ENCODE results near the gene ITGA2. TPM values are rescaled to one million over a fixed set of nuclear protein-coding genes. Genes with fewer than 3 reads are reported as not detected.
"Not testable (repeated sequence)": the region's sequence is repeated elsewhere in the genome, so short reads cannot be mapped to it uniquely, and the experiment has no call there.

Gene ITGA2
- total RNA-seq, 4 donors from 2014 or later = 5.0 to 22.5 (median 17.4) TPM

DNA sequence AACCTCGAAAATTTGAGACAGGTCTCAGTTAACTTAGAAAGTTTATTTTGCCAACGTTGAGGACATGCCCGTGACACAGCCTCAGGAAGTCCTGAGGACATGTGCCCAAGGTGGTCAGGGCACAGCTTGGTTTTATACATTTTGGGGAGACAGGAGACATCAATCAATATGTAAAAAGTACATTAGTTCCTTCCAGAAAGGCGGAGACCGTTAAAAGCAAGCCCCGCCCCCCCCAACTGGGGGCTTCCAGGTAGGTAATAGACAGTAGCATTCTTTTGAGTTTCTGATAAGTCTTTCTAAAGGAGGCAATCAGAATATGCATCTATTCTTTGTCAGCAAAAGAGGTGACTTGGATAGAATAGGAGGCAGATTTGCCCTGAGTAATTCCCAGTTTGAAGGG lies 121.0 kb downstream of the ITGA2 start:
- Histone ChIP-seq H3K27ac (peak overlapping the region; percentile 73 to 87 (median 76)), H3K4me3 (peak overlapping the region; percentile 59 to 76 (median 73)), H3K4me1 (peaks cover 0 to 28% (median 0%) of the 10 kb centered on the region in 4 donors), H3K27me3 (no peaks in the 10 kb centered on the region), H3K9me3 (no peaks in the 10 kb centered on the region), H3K36me3 (no peaks in the 10 kb centered on the region)
- TF ChIP-seq, protein P1, sequence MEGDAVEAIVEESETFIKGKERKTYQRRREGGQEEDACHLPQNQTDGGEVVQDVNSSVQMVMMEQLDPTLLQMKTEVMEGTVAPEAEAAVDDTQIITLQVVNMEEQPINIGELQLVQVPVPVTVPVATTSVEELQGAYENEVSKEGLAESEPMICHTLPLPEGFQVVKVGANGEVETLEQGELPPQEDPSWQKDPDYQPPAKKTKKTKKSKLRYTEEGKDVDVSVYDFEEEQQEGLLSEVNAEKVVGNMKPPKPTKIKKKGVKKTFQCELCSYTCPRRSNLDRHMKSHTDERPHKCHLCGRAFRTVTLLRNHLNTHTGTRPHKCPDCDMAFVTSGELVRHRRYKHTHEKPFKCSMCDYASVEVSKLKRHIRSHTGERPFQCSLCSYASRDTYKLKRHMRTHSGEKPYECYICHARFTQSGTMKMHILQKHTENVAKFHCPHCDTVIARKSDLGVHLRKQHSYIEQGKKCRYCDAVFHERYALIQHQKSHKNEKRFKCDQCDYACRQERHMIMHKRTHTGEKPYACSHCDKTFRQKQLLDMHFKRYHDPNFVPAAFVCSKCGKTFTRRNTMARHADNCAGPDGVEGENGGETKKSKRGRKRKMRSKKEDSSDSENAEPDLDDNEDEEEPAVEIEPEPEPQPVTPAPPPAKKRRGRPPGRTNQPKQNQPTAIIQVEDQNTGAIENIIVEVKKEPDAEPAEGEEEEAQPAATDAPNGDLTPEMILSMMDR (IDR thresholded peaks at IDR 0.05) = no peak
- TF ChIP-seq POLR2A (IDR thresholded peaks at IDR 0.05) = no peak
- DNase-seq = no peak

DNA sequence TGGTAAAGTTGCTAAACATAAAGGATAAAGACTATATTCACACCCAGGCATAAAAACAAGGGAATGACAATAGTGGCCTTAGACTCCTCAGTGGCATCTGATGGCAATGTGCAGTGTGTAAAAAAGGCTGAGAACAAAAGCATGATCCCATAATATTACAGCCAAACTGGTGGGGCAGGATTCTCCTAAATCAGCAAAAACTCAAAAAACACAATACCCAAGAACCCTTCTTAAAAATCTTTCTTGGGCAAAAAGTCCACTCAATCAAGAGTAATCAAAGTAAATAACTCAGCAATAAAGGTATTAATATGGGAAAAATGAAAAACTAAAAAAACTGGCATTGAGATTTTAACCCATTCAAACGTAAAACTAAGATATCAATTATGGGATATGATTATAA lies 122.0 kb downstream of the ITGA2 start:
- no peaks in the 10 kb centered on the region for H3K36me3 ChIP-seq
- DNase-seq = no peak
- no peaks in the 10 kb centered on the region for H3K27me3 ChIP-seq
- peaks cover 0 to 28% (median 0%) of the 10 kb centered on the region in 4 donors for H3K4me1 ChIP-seq
- TF ChIP-seq, protein P1 (IDR thresholded peaks at IDR 0.05) = no peak
- no peak for TF ChIP-seq POLR2A (IDR thresholded peaks at IDR 0.05)
- H3K27ac ChIP-seq = no peak overlapping the region
- H3K4me3 ChIP-seq = no peak overlapping the region
- H3K9me3 ChIP-seq = no peaks in the 10 kb centered on the region

DNA sequence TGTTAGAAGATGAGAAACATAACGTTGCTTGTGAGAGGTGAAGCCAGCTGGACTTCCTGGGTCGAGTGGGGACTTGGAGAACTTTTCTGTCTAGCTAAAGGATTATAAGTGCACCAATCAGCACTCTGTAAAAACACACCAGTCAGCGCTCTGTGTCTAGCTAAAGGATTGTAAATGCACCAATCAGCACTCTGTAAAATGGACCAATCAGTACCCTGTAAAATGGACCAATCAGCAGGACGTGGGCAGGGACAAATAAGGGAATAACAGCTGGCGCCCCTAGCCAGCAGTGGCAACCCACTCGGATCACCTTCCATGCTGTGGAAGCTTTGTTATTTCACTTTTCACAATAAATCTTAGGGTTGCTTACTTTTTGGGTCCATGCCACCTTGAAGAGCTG lies 123.2 kb downstream of the ITGA2 start:
- H3K27ac ChIP-seq, H3K4me3 ChIP-seq, H3K36me3 ChIP-seq, H3K9me3 ChIP-seq, DNase-seq, H3K27me3 ChIP-seq: not testable (repeated sequence)
- peaks cover 0 to 26% (median 0%) of the 10 kb centered on the region in 4 donors for H3K4me1 ChIP-seq

DNA sequence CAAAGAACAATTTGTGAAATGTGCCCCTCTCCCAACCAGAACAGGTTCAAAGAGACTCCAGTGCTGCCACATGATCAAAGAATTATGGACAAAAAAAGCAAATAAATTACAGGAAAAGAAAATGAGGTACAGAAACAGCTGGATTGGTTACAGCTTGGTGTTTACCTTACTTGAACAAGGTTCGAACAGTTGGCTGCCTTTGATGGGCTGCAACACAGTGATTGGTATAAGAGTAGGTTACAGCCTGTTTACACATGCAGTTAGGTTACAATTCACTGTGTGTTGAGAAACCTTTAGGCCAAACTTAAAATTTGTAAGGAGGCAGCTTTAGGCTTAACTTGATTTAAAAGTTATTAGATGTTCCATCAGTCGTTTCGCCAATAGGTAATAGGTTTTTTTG lies 123.8 kb downstream of the ITGA2 start:
- Histone ChIP-seq H3K9me3 (no peaks in the 10 kb centered on the region), H3K4me3 (no peak overlapping the region), H3K27ac (no peak overlapping the region), H3K4me1 (peaks cover 0 to 20% (median 0%) of the 10 kb centered on the region in 4 donors), H3K27me3 (no peaks in the 10 kb centered on the region), H3K36me3 (no peaks in the 10 kb centered on the region)
- TF ChIP-seq, protein P1 (IDR thresholded peaks at IDR 0.05) = no peak
- no peak for TF ChIP-seq POLR2A (IDR thresholded peaks at IDR 0.05)
- no peak for DNase-seq

DNA sequence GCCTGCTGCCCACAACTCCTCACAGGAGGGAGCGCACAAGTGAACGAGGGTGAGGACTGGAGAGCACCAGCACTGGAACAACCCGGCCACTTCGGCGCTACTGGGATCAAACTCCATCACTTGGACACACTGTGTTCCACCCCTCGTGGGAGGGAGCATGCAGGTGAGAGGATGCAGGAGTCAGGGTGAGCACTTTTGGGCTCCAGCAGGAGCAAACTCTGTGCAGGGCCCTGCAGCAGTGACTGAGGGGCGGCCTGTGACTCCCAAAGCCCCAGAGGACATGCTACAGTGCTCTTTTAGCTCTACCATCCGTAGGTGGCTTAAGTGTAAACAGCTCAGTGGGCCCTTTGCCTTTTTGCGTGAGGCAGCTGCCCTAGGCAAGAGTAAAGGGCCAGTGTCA lies 124.8 kb downstream of the ITGA2 start:
- Histone ChIP-seq H3K36me3 (no peaks in the 10 kb centered on the region), H3K4me1 (peaks cover 0 to 11% (median 0%) of the 10 kb centered on the region in 4 donors), H3K4me3 (no peak overlapping the region), H3K27ac (no peak overlapping the region), H3K9me3 (no peaks in the 10 kb centered on the region), H3K27me3 (no peaks in the 10 kb centered on the region)
- no peak for DNase-seq
- TF ChIP-seq POLR2A (IDR thresholded peaks at IDR 0.05) = no peak
- TF ChIP-seq, protein P1 (IDR thresholded peaks at IDR 0.05) = no peak

DNA sequence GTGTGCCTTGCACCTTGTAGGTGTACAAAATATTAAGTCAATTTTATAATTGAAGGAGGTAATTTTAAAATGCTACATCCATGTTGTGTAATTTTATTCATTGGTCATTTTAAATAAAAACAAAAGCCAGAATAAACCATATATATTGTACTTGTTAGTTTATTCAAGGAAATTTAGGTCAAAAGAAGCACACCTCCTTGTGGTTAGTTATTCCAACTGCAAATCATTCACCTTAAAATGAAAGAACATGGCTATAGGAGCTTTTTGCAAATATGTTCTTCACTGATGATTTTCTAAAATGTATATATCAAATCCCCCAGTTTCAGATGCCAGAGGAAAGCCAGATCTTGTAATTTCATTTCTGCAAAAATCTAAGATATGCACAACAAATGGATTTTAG lies 125.8 kb downstream of the ITGA2 start:
- Histone ChIP-seq H3K27ac (no peak overlapping the region), H3K9me3 (no peaks in the 10 kb centered on the region), H3K36me3 (no peaks in the 10 kb centered on the region), H3K4me3 (no peak overlapping the region), H3K4me1 (peaks cover 0 to 9% (median 0%) of the 10 kb centered on the region in 4 donors), H3K27me3 (no peaks in the 10 kb centered on the region)
- TF ChIP-seq, protein P1 (IDR thresholded peaks at IDR 0.05) = peak in 1 of 6 experiments; percentile 17
- no peak for TF ChIP-seq POLR2A (IDR thresholded peaks at IDR 0.05)
- no peak for DNase-seq

Measured in Peyer's patch (tissue), 4 donors.